HepG2 (cell line): ENCODE data around the gene MSI2. TPM values are rescaled to one million over a fixed set of nuclear protein-coding genes. Genes with fewer than 3 reads are reported as not detected.
A peak's percentile ranks its signal among the peaks of the same experiment; 100 is the strongest.

Experiments
- ATAC-seq: fragments of 200-7000 bp; cut with Tn5 transposase; 3 replicates; pipeline ENCODE4 v1.9.1; 2020; ENCODE audit warnings: mild to moderate bottlenecking, moderate library complexity
- BruUV-seq: library from RNA; stranded (reverse); fragments of 400-500 nt; replicated peaks from 2 replicates; lab custom pipeline; 2021; lab: Mats Ljungman, UMichigan
- CTCF ChIA-PET: fragments of 300-600 bp; formaldehyde crosslinking; extraction: SDS; loops from one replicate; lab custom pipeline; 2021; ENCODE audit warnings: low total read pairs, inconsistent platforms, low intra/inter-chr PET ratio; lab: Yijun Ruan, JAX
- POLR2A ChIA-PET: fragments of 350-600 bp; sonication (Branson Sonifier 250); formaldehyde crosslinking; loops from one replicate; lab custom pipeline; 2020; ENCODE audit warnings: antibody characterized with exemption, inconsistent platforms; lab: Yijun Ruan, JAX
- DNase-seq: peaks from one replicate; pipeline ENCODE4 v3.0.0-alpha.2; 2015; ENCODE audit warnings: low spot score
- FAIRE-seq: peaks from 3 replicates; lab custom pipeline; 2011; peaks lifted over from hg19 to GRCh38; lab: Jason Lieb, UNC
- H2AFZ ChIP-seq: one replicate; pipeline ENCODE4 v1.6.1; 2011; ENCODE audit warnings: low read length, inconsistent platforms
- H3K27ac ChIP-seq: fragments of 300-600 bp; 3 replicates; pipeline ENCODE4 v1.8.0; 2011; ENCODE audit warnings: mixed run types, mild to moderate bottlenecking, mixed read lengths, low read length, inconsistent platforms; ENCODE audit not compliant: insufficient read depth; ENCODE audit errors: extremely low read length
- H3K27me3 ChIP-seq, 2 experiments: fragments of 200-600 bp in 1 of 2; 2 replicates in 1 of 2; 3 replicates in 1 of 2; pipeline versions ENCODE4 v1.6.0 to v1.8.0; 2011; ENCODE audit warnings: low read length in 2 of 2, mild to moderate bottlenecking in 2 of 2, moderate library complexity in 2 of 2, inconsistent platforms in 1 of 2; ENCODE audit not compliant: insufficient read depth in 2 of 2, control insufficient read depth in 1 of 2
- H3K36me3 ChIP-seq, 2 experiments: fragments of 200-600 bp in 1 of 2; replicated peaks in 1 of 2; 2 replicates in 1 of 2; 3 replicates in 1 of 2; pipeline versions ENCODE4 v1.5.1 to v1.8.0; 2011; ENCODE audit warnings: low read length in 2 of 2, inconsistent platforms in 1 of 2; ENCODE audit not compliant: insufficient read depth in 2 of 2, control insufficient read depth in 1 of 2
- H3K4me1 ChIP-seq: 2 replicates; pipeline ENCODE4 v1.5.1; 2012; ENCODE audit warnings: low read length, inconsistent platforms; ENCODE audit not compliant: insufficient read depth
- H3K4me2 ChIP-seq: 2 replicates; pipeline ENCODE4 v1.6.0; 2011; ENCODE audit warnings: low read depth, low read length, inconsistent platforms
- H3K4me3 ChIP-seq, 3 experiments: fragments of 200-600 bp in 1 of 3; sonication (generic), shearing (Covaris generic) in 1 of 3; replicated peaks in 1 of 3; 2 replicates each; pipeline ENCODE4 v1.5.1; 2011 to 2016; ENCODE audit warnings: low read length in 3 of 3, inconsistent platforms in 2 of 3, low read depth in 2 of 3, mild to moderate bottlenecking in 2 of 3, control low read depth in 1 of 3, mixed read lengths in 1 of 3; ENCODE audit not compliant: insufficient read depth in 1 of 3
- H3K79me2 ChIP-seq: one replicate; pipeline ENCODE4 v1.6.1; 2011; ENCODE audit warnings: low read length, inconsistent platforms; ENCODE audit not compliant: insufficient read depth
- H3K9ac ChIP-seq: 2 replicates; pipeline ENCODE4 v1.6.0; 2011; ENCODE audit warnings: mild to moderate bottlenecking, low read depth, low read length, inconsistent platforms; ENCODE audit not compliant: insufficient read depth
- H3K9me3 ChIP-seq: 2 replicates; pipeline ENCODE4 v1.5.1; 2012; ENCODE audit warnings: mild to moderate bottlenecking, low read length
- H4K20me1 ChIP-seq: 2 replicates; pipeline ENCODE4 v1.6.0; 2011; ENCODE audit warnings: inconsistent platforms, mild to moderate bottlenecking, low read length, moderate library complexity; ENCODE audit not compliant: insufficient read depth
- ELF3 ChIP-seq: IDR thresholded peaks from 2 replicates; pipeline ENCODE4 v1.6.1; 2016; ENCODE audit warnings: missing genetic modification reagents, missing compliant biosample characterization
- EP300 ChIP-seq, 3 experiments: sonication (generic) in 1 of 3; formaldehyde crosslinking in 1 of 3; IDR thresholded peaks; 2 replicates each; pipeline versions ENCODE4 v1.5.1 to v1.6.1; 2011 to 2020; ENCODE audit warnings: low read depth in 2 of 3, low read length in 2 of 3, borderline replicate concordance in 1 of 3, improper control_type of control experiment in 1 of 3, mild to moderate bottlenecking in 1 of 3, missing genetic modification reagents in 1 of 3, moderate library complexity in 1 of 3
- ERF ChIP-seq: IDR thresholded peaks from 2 replicates; pipeline ENCODE4 v1.6.1; 2018; ENCODE audit warnings: missing biosample characterization, missing genetic modification reagents
- HMG20A ChIP-seq: IDR thresholded peaks from 2 replicates; pipeline ENCODE4 v1.6.1; 2016; ENCODE audit warnings: borderline replicate concordance
- IRF2 ChIP-seq: IDR thresholded peaks from 2 replicates; pipeline ENCODE4 v1.6.1; 2018; ENCODE audit warnings: missing genetic modification reagents, missing compliant biosample characterization
- KDM4B ChIP-seq: sonication (generic); formaldehyde crosslinking; IDR thresholded peaks from 2 replicates; pipeline ENCODE4 v1.4.0; 2020; ENCODE audit warnings: missing genetic modification reagents
- NR2F1 ChIP-seq, 2 experiments: fragments of 450-650 bp in 1 of 2; formaldehyde crosslinking in 1 of 2; IDR thresholded peaks; 2 replicates each; pipeline versions ENCODE4 v1.5.0 to v1.6.1; 2016 to 2020; ENCODE audit warnings: mild to moderate bottlenecking in 1 of 2, missing compliant biosample characterization in 1 of 2, missing genetic modification reagents in 1 of 2, moderate library complexity in 1 of 2
- PITX1 ChIP-seq: sonication (generic); formaldehyde crosslinking; IDR thresholded peaks from 2 replicates; pipeline ENCODE4 v1.5.1; 2020; ENCODE audit warnings: mild to moderate bottlenecking, missing genetic modification reagents
- RAD21 ChIP-seq: fragments of 450-650 bp; formaldehyde crosslinking; IDR thresholded peaks from 2 replicates; pipeline ENCODE4 v1.5.0; 2020; ENCODE audit warnings: mild to moderate bottlenecking
- REPIN1 ChIP-seq: sonication (generic); formaldehyde crosslinking; IDR thresholded peaks from 2 replicates; pipeline ENCODE4 v1.8.0; 2022; ENCODE audit warnings: missing genetic modification reagents, low read depth, mild to moderate bottlenecking, borderline replicate concordance
- SAP130 ChIP-seq: IDR thresholded peaks from 2 replicates; pipeline ENCODE4 v1.6.1; 2016; ENCODE audit warnings: low read depth
- SIX1 ChIP-seq: sonication (generic); formaldehyde crosslinking; IDR thresholded peaks from 2 replicates; pipeline ENCODE4 v1.4.0; 2020; ENCODE audit warnings: missing genetic modification reagents, borderline replicate concordance
- SMYD3 ChIP-seq: sonication (generic); formaldehyde crosslinking; IDR thresholded peaks from 2 replicates; pipeline ENCODE4 v1.8.1; 2023; ENCODE audit warnings: mild to moderate bottlenecking, missing genetic modification reagents
- SP5 ChIP-seq: IDR thresholded peaks from 2 replicates; pipeline ENCODE4 v1.6.1; 2016; ENCODE audit warnings: low read depth, borderline replicate concordance
- XRCC5 ChIP-seq: fragments of 200-400 bp; formaldehyde crosslinking; optimal IDR thresholded peaks from 2 replicates; pipeline ENCODE3; 2017; ENCODE audit warnings: mild to moderate bottlenecking, low read length
- ZBTB2 ChIP-seq: sonication (generic); formaldehyde crosslinking; IDR thresholded peaks from 2 replicates; pipeline ENCODE4 v1.8.0; 2022; ENCODE audit warnings: low read depth, missing genetic modification reagents
- ZFY ChIP-seq: sonication (generic); formaldehyde crosslinking; IDR thresholded peaks from 2 replicates; pipeline ENCODE4 v1.4.0; 2020; ENCODE audit warnings: missing genetic modification reagents
- ZNF205 ChIP-seq: IDR thresholded peaks from 2 replicates; pipeline ENCODE4 v1.6.1; 2018; ENCODE audit warnings: missing biosample characterization, missing genetic modification reagents
- ZNF44 ChIP-seq: sonication (generic); formaldehyde crosslinking; IDR thresholded peaks from 2 replicates; pipeline ENCODE4 v1.5.1; 2020; ENCODE audit warnings: mild to moderate bottlenecking, missing genetic modification reagents
- ZNF614 ChIP-seq: IDR thresholded peaks from 2 replicates; pipeline ENCODE4 v1.6.1; 2018; ENCODE audit warnings: missing biosample characterization, missing genetic modification reagents, inconsistent platforms, borderline replicate concordance
- ZNF652 ChIP-seq: IDR thresholded peaks from 2 replicates; pipeline ENCODE4 v1.6.1; 2016; ENCODE audit warnings: low read depth, borderline replicate concordance
- ZNF724P ChIP-seq: sonication (generic); formaldehyde crosslinking; IDR thresholded peaks from 2 replicates; pipeline ENCODE4 v1.8.0; 2022; ENCODE audit warnings: missing genetic modification reagents, borderline replicate concordance
- WGBS: methylation state at CpG from one replicate; pipeline ENCODE4 v1.1.6; 2017; ENCODE audit warnings: low lambda C conversion rate; 5-methylcytosine and 5-hydroxymethylcytosine counted together
- in situ Hi-C: cut with HindIII; loops from 2 replicates; pipeline ENCODE4 v1.10.0; 2017; ENCODE audit warnings: low pct_unique_long_range_greater_than_20kb; ENCODE audit not compliant: extremely low pct_ligation_motif_present
- intact Hi-C: fragments of 100-400 bp; cut with micrococcal nuclease; formaldehyde crosslinking; loops from one replicate; pipeline ENCODE4 v1.10.0; 2022; ENCODE audit not compliant: unreplicated experiment
- polyA plus RNA-seq, 8 experiments: library from polyadenylated mRNA; depleted of rRNA in 3 of 8; stranded (reverse) in 7 of 8; unstranded in 1 of 8; fragments of >200 nt; fragmentation: Illumina TruSeq in 4 of 8; extraction: Trizol in 4 of 8; gene quantifications; 2 replicates each; pipeline versions ENCODE4 v1.2.1 to v1.2.3, GENCODE V29; 2011 to 2016; ENCODE audit warnings: low read depth in 4 of 8, missing spikeins in 1 of 8, mixed read lengths in 1 of 8; ENCODE audit not compliant: insufficient read depth in 1 of 8
- total RNA-seq, 5 experiments: library from RNA; depleted of rRNA; stranded (reverse); fragments of >200 nt; fragmentation: Illumina TruSeq; extraction: Trizol; gene quantifications; 2 replicates each; pipeline ENCODE4 v1.2.3, GENCODE V29; 2016; ENCODE audit warnings: low read depth in 1 of 5

Gene MSI2
- total and polyA plus RNA-seq, 2 of the 13 experiments (the other 11 are each of a cell fraction or from before 2014, with no cell fraction given) = 77.5 to 78.4 TPM

- no TSS peak for BruUV-seq
- H3K27me3 ChIP-seq = no peaks in the 10 kb centered on the region
- intact Hi-C loops = loop anchor here (5.0 kb wide), 2 partner anchors 75 to 235 kb away; no protein-coding TSS in a partner anchor
- no peaks in the 10 kb centered on the region for H3K79me2 ChIP-seq
- POLR2A ChIA-PET = interaction anchor here (0.6 to 1.3 kb wide), 4 partner anchors 20 to 228 kb away, joined by 3 to 5 read pairs (median 4); no protein-coding TSS in a partner anchor
- DNase-seq = peak; percentile 67
- H3K4me2 ChIP-seq = no peak overlapping the region
- H3K36me3 ChIP-seq = peaks cover 26 to 65% of the 10 kb centered on the region in 2 experiments
- peak; percentile 98 for FAIRE-seq
- peak overlapping the region; percentile 33 for H3K27ac ChIP-seq
- no peak overlapping the region for H3K9ac ChIP-seq
- no peaks in the 10 kb centered on the region for H3K9me3 ChIP-seq
- H3K4me1 ChIP-seq = peaks cover 13% of the 10 kb centered on the region
- ATAC-seq = peak; percentile 78
- CTCF ChIA-PET = interaction anchor here (0.8 to 1.8 kb wide), 4 partner anchors 12 to 355 kb away, joined by 3 to 10 read pairs (median 5); no protein-coding TSS in a partner anchor
- in situ Hi-C loops = no loop called here
- H2AFZ ChIP-seq = no peak overlapping the region
- H3K4me3 ChIP-seq = no peak overlapping the region
- H4K20me1 ChIP-seq = no peaks in the 10 kb centered on the region
- WGBS = 70% methylated on average over 8 of the region's 8 CpGs
- TF ChIP-seq ZNF614 (CRISPR knock-in tag) (0 out of 2 replicates have a peak, but pooled peaks have one; percentile 42), REPIN1 (CRISPR knock-in tag) (no peak), RAD21 (peak; percentile 76), SMYD3 (no peak), ZNF44 (CRISPR knock-in tag) (peak; percentile 71; the same call in 1 of the 2 replicates), ZNF652 (CRISPR knock-in tag) (0 out of 2 replicates have a peak, but pooled peaks have one; percentile 17), NR2F1 (CRISPR knock-in tag; IDR thresholded peaks at IDR 0.05) (no peak), EP300 (IDR thresholded peaks at IDR 0.05; ENCODE audit: low read depth in 2 of 2, low read length in 2 of 2) (no peak), EP300 (CRISPR knock-in tag; IDR thresholded peaks at IDR 0.05; ENCODE audit: borderline replicate concordance) (peak; percentile 29; the same call in 1 of the 2 replicates), ELF3 (CRISPR knock-in tag) (0 out of 2 replicates have a peak, but pooled peaks have one; percentile 48), ZFY (peak; percentile 58; the same call in 1 of the 2 replicates), PITX1 (CRISPR knock-in tag) (peak; percentile 49; the same call in 1 of the 2 replicates), ZNF205 (peak; percentile 79), HMG20A (0 out of 2 replicates have a peak, but pooled peaks have one; percentile 24), KDM4B (CRISPR knock-in tag) (peak; percentile 82; the same call in 1 of the 2 replicates), SP5 (CRISPR knock-in tag) (no peak), XRCC5 (peak; percentile 78), ERF (CRISPR knock-in tag) (0 out of 2 replicates have a peak, but pooled peaks have one; percentile 69), ZBTB2 (CRISPR knock-in tag) (no peak), SAP130 (CRISPR knock-in tag) (peak; percentile 27; the same call in 1 of the 2 replicates), IRF2 (0 out of 2 replicates have a peak, but pooled peaks have one; percentile 24), SIX1 (CRISPR knock-in tag) (0 out of 2 replicates have a peak, but pooled peaks have one; percentile 16), ZNF724P (0 out of 2 replicates have a peak, but pooled peaks have one; percentile 19)
Observed at GRCh38 chr17:57597531-57598453, 341.5 kb downstream of the MSI2 start.
